NB4 (cell line): ENCODE measurements around the gene SOX21.

Source experiments
- CTCF ChIP-seq: IDR thresholded peaks from one replicate; pipeline ENCODE4 v1.5.1; 2012; ENCODE audit warnings: low read depth, low read length
- MAX ChIP-seq: IDR thresholded peaks from 2 replicates; pipeline ENCODE4 v1.6.1; 2011; ENCODE audit warnings: low read depth, low read length
- POLR2A ChIP-seq: IDR thresholded peaks from 2 replicates; pipeline ENCODE4 v1.6.1; 2011; ENCODE audit warnings: mild to moderate bottlenecking; ENCODE audit not compliant: insufficient read length; ENCODE audit errors: extremely low read depth

- TF ChIP-seq CTCF = no peak
- TF ChIP-seq POLR2A = no peak
- TF ChIP-seq MAX = no peak
Observed at GRCh38 chr13:94712812-94713560, 641 bp upstream of the SOX21 start.
